ENCODE data around the gene ARHGEF28. TPM values are rescaled to one million over a fixed set of nuclear protein-coding genes. Genes with fewer than 3 reads are reported as not detected.

ARHGEF28 gene
- total and polyA plus RNA-seq, 10 of the 15 experiments (the other 5 are each of a cell fraction or from before 2014, with no cell fraction given), result 0.10 to 0.72 (median 0.22) TPM; not detected in 2

- peak; percentile 39; the same call in 1 of the 2 replicates for TF ChIP-seq ATF2 (IDR thresholded peaks at IDR 0.05; ENCODE audit: low read length)
- TF ChIP-seq YY1 (IDR thresholded peaks at IDR 0.05; ENCODE audit: low read depth, low read length), result no peak
- TF ChIP-seq SPI1 (IDR thresholded peaks at IDR 0.05; ENCODE audit: borderline replicate concordance, insufficient read depth, low read depth, low read length), result peak; percentile 19; the same call in 1 of the 2 replicates
- TF ChIP-seq RUNX3 (IDR thresholded peaks at IDR 0.05; ENCODE audit: low read length), result peak; percentile 7; the same call in 1 of the 2 replicates
- no peak for TF ChIP-seq BCLAF1 (IDR thresholded peaks at IDR 0.05)
- peak; percentile 50 to 62 for TF ChIP-seq IKZF2 (IDR thresholded peaks at IDR 0.05)
- peak; percentile 32 for TF ChIP-seq SKIL (IDR thresholded peaks at IDR 0.05; ENCODE audit: low read depth, poor library complexity, severe bottlenecking)
- no peak for TF ChIP-seq RAD21 (IDR thresholded peaks at IDR 0.05; ENCODE audit: insufficient read depth, low read depth, low read length)
- 0 out of 2 replicates have a peak, but pooled peaks have one; percentile 14 for TF ChIP-seq EED (IDR thresholded peaks at IDR 0.05; ENCODE audit: low read depth)
- TF ChIP-seq POLR2AphosphoS2 (IDR thresholded peaks at IDR 0.05; ENCODE audit: low read depth, low read length), result no peak
- no peak for TF ChIP-seq RBBP5 (conservative IDR thresholded peaks at IDR 0.05)
- no peak for TF ChIP-seq POU2F2 (IDR thresholded peaks at IDR 0.05; ENCODE audit: borderline replicate concordance, low read depth, low read length)
- no peak for TF ChIP-seq SREBF1 (IDR thresholded peaks at IDR 0.05; ENCODE audit: low read length)
- TF ChIP-seq NR2F1 (conservative IDR thresholded peaks at IDR 0.05), result peak; percentile 83
- TF ChIP-seq RELB (IDR thresholded peaks at IDR 0.05; ENCODE audit: low read depth), result peak; percentile 82; the same call in 1 of the 2 replicates
- no peak for TF ChIP-seq EGR1 (IDR thresholded peaks at IDR 0.05; ENCODE audit: borderline replicate concordance in 1 of 2, low read depth in 2 of 2, low read length in 2 of 2)
- no peak for TF ChIP-seq TCF7 (IDR thresholded peaks at IDR 0.05; ENCODE audit: borderline replicate concordance)
- peak; percentile 65 for TF ChIP-seq IKZF1 (conservative IDR thresholded peaks at IDR 0.05)
- peak in 1 of 2 experiments; percentile 69; a peak in 1 of 4 replicates for TF ChIP-seq EP300 (IDR thresholded peaks at IDR 0.05; ENCODE audit: borderline replicate concordance in 1 of 2, control insufficient read depth in 1 of 2, low read depth in 2 of 2, low read length in 2 of 2)
Measured at GRCh38 chr5:73654171-73654811, 28.3 kb downstream of the ARHGEF28 start (continued).

Data from GM12878 (cell line).